ENCODE results near the gene KPNA4. TPM values are rescaled to one million over a fixed set of nuclear protein-coding genes. Genes with fewer than 3 reads are reported as not detected.
"Not testable (repeated sequence)": the region's sequence is repeated elsewhere in the genome, so short reads cannot be mapped to it uniquely, and the experiment has no call there.

KPNA4 gene
- total RNA-seq, 1 donor from 2014 or later = 75.0 TPM

DNA sequence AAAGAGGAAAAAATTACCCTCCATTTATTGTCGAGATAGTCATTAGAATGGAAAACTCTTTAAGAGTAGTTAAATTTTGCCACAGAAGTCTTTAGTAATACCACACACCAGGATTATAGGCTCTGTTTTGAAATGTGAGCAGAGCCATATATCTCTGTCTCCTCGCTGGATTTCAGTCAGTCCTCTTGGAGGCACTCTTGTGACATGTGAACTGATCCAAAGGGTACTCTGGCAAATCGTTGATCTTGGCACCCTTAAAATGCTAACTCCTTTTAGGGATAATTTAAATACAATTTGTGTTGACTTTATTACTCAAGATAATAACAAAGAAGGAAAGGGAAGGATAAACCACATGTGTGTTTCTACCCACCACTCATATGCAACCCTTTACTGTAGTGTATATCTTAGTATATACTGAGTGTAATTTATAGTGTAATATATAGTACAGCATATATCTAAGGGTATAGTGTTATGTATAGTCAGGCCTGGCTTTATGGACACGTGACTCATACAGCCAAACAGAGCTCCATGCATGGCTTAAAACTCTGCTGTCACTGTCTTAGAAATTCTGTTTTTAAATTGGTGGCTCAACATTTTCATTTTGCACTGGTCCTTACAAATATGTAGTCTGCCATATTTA, 12.3 kb upstream of the KPNA4 start:
- TF ChIP-seq, protein P1, sequence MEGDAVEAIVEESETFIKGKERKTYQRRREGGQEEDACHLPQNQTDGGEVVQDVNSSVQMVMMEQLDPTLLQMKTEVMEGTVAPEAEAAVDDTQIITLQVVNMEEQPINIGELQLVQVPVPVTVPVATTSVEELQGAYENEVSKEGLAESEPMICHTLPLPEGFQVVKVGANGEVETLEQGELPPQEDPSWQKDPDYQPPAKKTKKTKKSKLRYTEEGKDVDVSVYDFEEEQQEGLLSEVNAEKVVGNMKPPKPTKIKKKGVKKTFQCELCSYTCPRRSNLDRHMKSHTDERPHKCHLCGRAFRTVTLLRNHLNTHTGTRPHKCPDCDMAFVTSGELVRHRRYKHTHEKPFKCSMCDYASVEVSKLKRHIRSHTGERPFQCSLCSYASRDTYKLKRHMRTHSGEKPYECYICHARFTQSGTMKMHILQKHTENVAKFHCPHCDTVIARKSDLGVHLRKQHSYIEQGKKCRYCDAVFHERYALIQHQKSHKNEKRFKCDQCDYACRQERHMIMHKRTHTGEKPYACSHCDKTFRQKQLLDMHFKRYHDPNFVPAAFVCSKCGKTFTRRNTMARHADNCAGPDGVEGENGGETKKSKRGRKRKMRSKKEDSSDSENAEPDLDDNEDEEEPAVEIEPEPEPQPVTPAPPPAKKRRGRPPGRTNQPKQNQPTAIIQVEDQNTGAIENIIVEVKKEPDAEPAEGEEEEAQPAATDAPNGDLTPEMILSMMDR (IDR thresholded peaks at IDR 0.05) = peak; percentile 74
- H3K27ac Mint-ChIP-seq (ENCODE audit: unreplicated experiment) = no peak overlapping the region
- H3K4me3 Mint-ChIP-seq (ENCODE audit: unreplicated experiment) = no peak overlapping the region
- peaks cover 21% of the 10 kb centered on the region for H3K9me3 Mint-ChIP-seq (ENCODE audit: low read depth)
- no peak for DNase-seq (ENCODE audit: low spot score)
- H3K4me1 Mint-ChIP-seq (ENCODE audit: low read depth) = peaks cover 14% of the 10 kb centered on the region
- no peaks in the 10 kb centered on the region for H3K27me3 Mint-ChIP-seq (ENCODE audit: low read depth)
- H3K36me3 Mint-ChIP-seq (ENCODE audit: low read depth) = peaks cover 8% of the 10 kb centered on the region

DNA sequence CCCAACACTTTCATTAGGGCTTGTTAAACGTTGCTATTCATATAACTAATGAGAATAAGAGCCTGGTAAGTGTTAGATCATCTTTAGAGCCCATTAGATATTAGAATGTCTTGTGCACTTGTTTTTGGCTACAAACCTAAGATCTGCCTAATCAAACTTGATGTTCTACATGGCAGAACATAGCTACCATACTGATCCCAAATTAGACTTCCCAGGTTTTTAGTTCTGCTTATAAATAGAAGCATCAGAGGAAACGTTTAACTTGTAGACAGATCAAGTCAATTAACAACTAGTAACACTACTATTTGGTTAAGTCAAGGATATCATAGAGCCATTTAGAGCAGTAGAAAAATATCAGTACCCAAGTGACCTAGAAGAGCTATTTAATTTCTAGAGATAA, 11.7 kb upstream of the KPNA4 start:
- no peak for DNase-seq (ENCODE audit: low spot score)
- no peak overlapping the region for H3K27ac Mint-ChIP-seq (ENCODE audit: unreplicated experiment)
- H3K27me3 Mint-ChIP-seq (ENCODE audit: low read depth) = no peaks in the 10 kb centered on the region
- peaks cover 8% of the 10 kb centered on the region for H3K36me3 Mint-ChIP-seq (ENCODE audit: low read depth)
- peaks cover 14% of the 10 kb centered on the region for H3K4me1 Mint-ChIP-seq (ENCODE audit: low read depth)
- TF ChIP-seq, protein P1 (IDR thresholded peaks at IDR 0.05) = no peak
- H3K9me3 Mint-ChIP-seq (ENCODE audit: low read depth) = peaks cover 16% of the 10 kb centered on the region
- no peak overlapping the region for H3K4me3 Mint-ChIP-seq (ENCODE audit: unreplicated experiment)

DNA sequence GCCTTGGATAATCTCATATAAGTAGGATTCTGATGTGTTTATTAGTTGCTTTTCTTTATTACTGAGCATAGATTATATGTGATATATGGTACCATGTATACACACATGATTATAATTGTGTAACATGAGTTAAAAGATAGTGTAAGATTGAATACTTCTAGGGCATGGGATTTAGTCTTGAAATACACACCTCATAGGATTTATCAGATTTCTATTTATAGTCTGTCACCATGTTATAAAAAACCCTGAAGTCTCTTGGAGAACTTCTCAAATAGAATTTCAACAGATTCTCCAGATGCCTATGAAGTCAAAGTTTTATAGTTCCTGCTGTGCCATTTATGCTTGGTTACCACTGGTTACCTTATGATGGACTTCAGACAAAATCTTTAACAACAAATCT, 11.2 kb upstream of the KPNA4 start:
- H3K4me1 Mint-ChIP-seq (ENCODE audit: low read depth) = peaks cover 14% of the 10 kb centered on the region
- H3K27ac Mint-ChIP-seq (ENCODE audit: unreplicated experiment) = no peak overlapping the region
- H3K9me3 Mint-ChIP-seq (ENCODE audit: low read depth) = peaks cover 11% of the 10 kb centered on the region
- H3K36me3 Mint-ChIP-seq (ENCODE audit: low read depth) = peaks cover 6% of the 10 kb centered on the region
- no peak for DNase-seq (ENCODE audit: low spot score)
- TF ChIP-seq, protein P1 (IDR thresholded peaks at IDR 0.05) = no peak
- no peak overlapping the region for H3K4me3 Mint-ChIP-seq (ENCODE audit: unreplicated experiment)
- no peaks in the 10 kb centered on the region for H3K27me3 Mint-ChIP-seq (ENCODE audit: low read depth)

DNA sequence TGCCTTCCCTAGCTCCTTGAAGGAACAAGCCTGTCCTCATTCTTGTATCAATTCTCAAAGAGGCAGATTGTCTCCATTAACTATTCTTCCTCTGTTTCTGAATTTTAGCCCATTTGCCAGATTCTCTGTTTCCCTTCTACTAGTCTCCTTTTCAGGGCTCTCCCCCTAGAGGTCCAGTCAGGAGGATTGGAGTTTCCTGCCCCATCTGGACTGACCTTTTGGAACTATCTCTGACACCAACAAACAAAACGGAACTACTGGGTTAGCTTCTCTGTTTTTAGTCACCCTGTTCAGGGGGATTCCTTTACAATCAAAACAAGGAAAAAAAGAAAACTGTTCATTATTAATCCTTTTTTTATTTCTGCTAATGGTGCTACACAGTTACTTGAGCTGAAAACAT, 10.2 kb upstream of the KPNA4 start:
- peaks cover 4% of the 10 kb centered on the region for H3K9me3 Mint-ChIP-seq (ENCODE audit: low read depth)
- H3K4me1 Mint-ChIP-seq (ENCODE audit: low read depth) = peaks cover 14% of the 10 kb centered on the region
- H3K4me3 Mint-ChIP-seq (ENCODE audit: unreplicated experiment) = no peak overlapping the region
- no peak for DNase-seq (ENCODE audit: low spot score)
- TF ChIP-seq, protein P1 (IDR thresholded peaks at IDR 0.05) = no peak
- H3K27ac Mint-ChIP-seq (ENCODE audit: unreplicated experiment) = no peak overlapping the region
- H3K27me3 Mint-ChIP-seq (ENCODE audit: low read depth) = no peaks in the 10 kb centered on the region
- H3K36me3 Mint-ChIP-seq (ENCODE audit: low read depth) = peaks cover 5% of the 10 kb centered on the region

DNA sequence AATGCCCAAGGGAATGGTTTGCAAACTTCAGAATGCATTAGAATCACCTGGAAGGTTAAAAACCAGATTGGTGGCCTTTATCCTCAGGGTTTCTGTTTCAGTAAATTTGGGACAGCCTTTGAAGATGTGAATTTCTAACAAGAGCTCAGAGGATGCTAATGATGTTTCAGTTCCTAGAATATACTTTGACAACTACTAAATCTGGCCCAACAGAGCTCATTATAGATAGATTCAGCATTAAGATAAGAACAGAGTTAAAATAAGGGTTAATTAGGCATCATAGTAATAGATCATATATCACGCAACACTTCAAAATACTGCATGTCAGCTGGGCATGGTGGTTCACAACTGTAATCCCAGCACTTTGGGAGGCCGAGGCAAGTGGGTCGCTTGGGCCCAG, 9.3 kb upstream of the KPNA4 start:
- H3K27me3 Mint-ChIP-seq (ENCODE audit: low read depth) = no peaks in the 10 kb centered on the region
- H3K36me3 Mint-ChIP-seq (ENCODE audit: low read depth) = peaks cover 3% of the 10 kb centered on the region
- no peak overlapping the region for H3K27ac Mint-ChIP-seq (ENCODE audit: unreplicated experiment)
- no peak overlapping the region for H3K4me3 Mint-ChIP-seq (ENCODE audit: unreplicated experiment)
- H3K4me1 Mint-ChIP-seq (ENCODE audit: low read depth) = peaks cover 14% of the 10 kb centered on the region
- DNase-seq (ENCODE audit: low spot score) = no peak
- TF ChIP-seq, protein P1 (IDR thresholded peaks at IDR 0.05) = no peak
- H3K9me3 Mint-ChIP-seq (ENCODE audit: low read depth) = peaks cover 2% of the 10 kb centered on the region

DNA sequence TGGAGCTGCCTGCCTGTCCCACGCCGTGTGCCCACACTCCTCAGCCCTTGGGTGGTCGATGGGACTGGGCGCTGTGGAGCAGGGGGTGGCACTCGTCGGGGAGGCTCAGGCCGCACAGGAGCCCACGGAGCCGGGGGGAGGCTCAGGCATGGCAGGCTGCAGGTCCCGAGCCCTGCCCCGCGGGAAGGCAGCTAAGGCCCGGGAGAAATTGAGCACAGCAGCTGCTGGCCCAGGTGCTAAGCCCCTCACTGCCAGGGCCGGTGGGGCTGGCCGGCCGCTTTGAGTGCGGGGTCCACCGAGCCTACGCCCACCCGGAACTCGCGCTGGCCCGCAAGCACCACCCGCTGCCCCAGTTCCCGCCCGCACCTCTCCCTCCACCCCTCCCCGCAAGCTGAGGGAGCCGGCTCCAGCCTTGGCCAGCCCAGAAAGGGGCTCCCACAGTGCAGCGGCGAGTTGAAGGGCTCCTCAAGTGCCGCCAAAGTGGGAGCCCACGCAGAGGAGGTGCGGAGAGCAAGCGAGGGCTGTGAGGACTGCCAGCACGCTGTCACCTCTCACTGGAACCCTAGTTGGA, 8.7 kb upstream of the KPNA4 start:
- not testable (repeated sequence) for H3K27ac Mint-ChIP-seq (ENCODE audit: unreplicated experiment); H3K4me3 Mint-ChIP-seq (ENCODE audit: unreplicated experiment); H3K36me3 Mint-ChIP-seq (ENCODE audit: low read depth); H3K27me3 Mint-ChIP-seq (ENCODE audit: low read depth); H3K9me3 Mint-ChIP-seq (ENCODE audit: low read depth); DNase-seq (ENCODE audit: low spot score)
- peaks cover 14% of the 10 kb centered on the region for H3K4me1 Mint-ChIP-seq (ENCODE audit: low read depth)
